ENCODE results near the gene SMKR1. TPM values are rescaled to one million over a fixed set of nuclear protein-coding genes. Genes with fewer than 3 reads are reported as not detected.

SMKR1 gene
- 11.8 to 13.5 TPM (median 13.4 TPM) in 5 replicates for total RNA-seq (2022; extraction: Qiagen RNA extraction; ENCODE audit: low read depth)

DNA sequence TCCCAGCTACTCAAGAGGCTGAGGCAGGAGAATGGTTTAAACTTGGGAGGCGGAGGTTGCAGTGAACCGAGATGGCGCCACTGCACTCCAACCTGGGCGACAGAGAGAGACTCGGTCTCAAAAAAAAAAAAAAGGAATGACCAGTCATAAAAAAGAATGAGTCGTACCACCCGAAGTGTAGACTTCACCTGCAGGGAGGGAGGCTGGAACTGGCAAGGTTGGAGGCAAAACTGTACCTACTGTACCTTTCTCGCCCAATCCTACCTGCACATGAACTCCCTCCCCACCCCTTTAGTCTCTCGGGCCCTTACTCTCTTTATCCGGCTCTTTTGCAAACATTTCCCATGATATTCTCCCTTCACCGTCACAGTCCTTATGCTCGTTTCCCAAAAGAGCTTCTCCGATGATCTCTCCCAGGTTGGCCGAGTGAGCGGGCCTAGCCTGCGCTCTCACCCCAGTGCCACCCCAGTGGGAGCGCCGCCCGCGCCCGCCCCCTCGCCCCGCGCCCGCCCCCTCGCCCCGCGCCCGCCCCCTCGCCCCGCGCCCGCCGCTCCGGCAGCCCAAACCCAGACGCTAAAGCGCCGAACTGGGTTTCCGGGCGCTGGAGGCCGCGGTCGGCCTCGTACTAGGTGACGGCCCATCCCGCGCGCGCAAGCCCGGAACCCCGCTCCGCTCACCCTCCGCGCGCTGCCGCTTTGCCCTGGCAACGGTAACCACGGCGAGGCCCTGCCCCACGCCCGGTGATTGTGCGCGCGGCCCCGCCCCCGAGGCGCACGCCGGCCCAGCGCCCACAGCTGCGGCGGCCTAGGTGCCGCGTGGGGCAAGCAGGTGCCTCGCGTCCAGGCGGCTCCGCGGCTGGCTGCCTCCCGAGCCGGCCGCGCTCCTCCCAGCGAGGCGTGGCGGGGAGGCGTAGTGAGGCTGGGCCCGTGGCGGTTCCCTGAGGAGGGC is at the start of gene SMKR1:
TSS of gene SMKR1 (plus strand) at position 772 of the 948 bp plus-strand sequence. CDS start 294 bp downstream, outside the sequence.

Other genes starting within 250 kb of the SMKR1 start
- gene STRIP2, start 68.1 kb upstream of the SMKR1 start, total RNA-seq (2022; extraction: Qiagen RNA extraction; ENCODE audit: low read depth), result 4.6 to 10.0 TPM (median 7.7 TPM) in 5 replicates
- 11.2 to 13.2 TPM (median 11.7 TPM) in 5 replicates for gene NRF1, start 109.2 kb downstream of the SMKR1 start, total RNA-seq (2022; extraction: Qiagen RNA extraction; ENCODE audit: low read depth)